Measurements from ENCODE around the gene CKM.

GRCh38 chr19:45291834-45292233 is 30.8 kb downstream of the CKM start:
- TF ChIP-seq CTCF (IDR thresholded peaks at IDR 0.05), result no peak
- no peak for TF ChIP-seq EZH2 (IDR thresholded peaks at IDR 0.05)

All from neural progenitor cell (in vitro differentiated cells).